Neural cell (in vitro differentiated cells): ENCODE data around the gene KIFC1. TPM values are rescaled to one million over a fixed set of nuclear protein-coding genes. Genes with fewer than 3 reads are reported as not detected.

Source experiments
- H2AFZ ChIP-seq: fragments of 200-600, 300-800 bp; sonication (generic), shearing (Covaris generic); 2 replicates; pipeline ENCODE4 v1.6.0; 2014; ENCODE audit warnings: low read depth, mild to moderate bottlenecking, antibody characterized with exemption, low read length, moderate library complexity
- H3F3A ChIP-seq: fragments of 200-600 bp; shearing (Covaris generic); 2 replicates; pipeline ENCODE4 v1.6.1; 2016; ENCODE audit warnings: mild to moderate bottlenecking, moderate library complexity, mixed read lengths, antibody characterized with exemption, low read length; ENCODE audit not compliant: insufficient read depth, poor library complexity, severe bottlenecking
- H3K27ac ChIP-seq: fragments of 200-600, 300-800 bp; sonication (generic), shearing (Covaris generic); 2 replicates; pipeline ENCODE4 v1.5.1; 2014; ENCODE audit warnings: mild to moderate bottlenecking, low read length, moderate library complexity
- H3K27me3 ChIP-seq: fragments of 300-800, 200-600 bp; sonication (generic), shearing (Covaris generic); 2 replicates; pipeline ENCODE4 v1.6.0; 2014; ENCODE audit warnings: mild to moderate bottlenecking, low read depth, low read length, moderate library complexity; ENCODE audit not compliant: insufficient read depth
- H3K36me3 ChIP-seq: fragments of 300-800, 200-600 bp; sonication (generic), shearing (Covaris generic); 2 replicates; pipeline ENCODE4 v1.5.1; 2014; ENCODE audit warnings: mild to moderate bottlenecking, antibody characterized with exemption, low read length, moderate library complexity; ENCODE audit not compliant: insufficient read depth
- H3K4me2 ChIP-seq: fragments of 300-800, 200-600 bp; sonication (generic), shearing (Covaris generic); 2 replicates; pipeline ENCODE4 v1.6.0; 2014; ENCODE audit warnings: mild to moderate bottlenecking, low read length
- H3K4me3 ChIP-seq: fragments of 300-800, 200-600 bp; sonication (generic), shearing (Covaris generic); 2 replicates; pipeline ENCODE4 v1.5.1; 2014; ENCODE audit warnings: mild to moderate bottlenecking, low read length, moderate library complexity
- H3K79me2 ChIP-seq: fragments of 200-600 bp; shearing (Covaris generic); replicated peaks from 2 replicates; pipeline ENCODE4 v1.6.0; 2014; ENCODE audit warnings: mild to moderate bottlenecking, low read length, moderate library complexity; ENCODE audit not compliant: insufficient read depth
- H3K9ac ChIP-seq: fragments of 300-800, 200-600 bp; sonication (generic), shearing (Covaris generic); 2 replicates; pipeline ENCODE4 v1.6.1; 2016; ENCODE audit warnings: mild to moderate bottlenecking, low read length, mixed read lengths
- H3K9me2 ChIP-seq: fragments of 200-600 bp; shearing (Covaris generic); 2 replicates; pipeline ENCODE4 v1.6.1; 2016; ENCODE audit warnings: mild to moderate bottlenecking, low read length, mixed read lengths; ENCODE audit not compliant: insufficient read depth
- H3K9me3 ChIP-seq: fragments of 200-600, 300-800 bp; sonication (generic), shearing (Covaris generic); 2 replicates; pipeline ENCODE4 v1.6.1; 2016; ENCODE audit warnings: mild to moderate bottlenecking, mixed run types, low read length, moderate library complexity, mixed read lengths
- H4K20me1 ChIP-seq: fragments of 200-600 bp; shearing (Covaris generic); 2 replicates; pipeline ENCODE4 v1.6.1; 2016; ENCODE audit warnings: mild to moderate bottlenecking, mixed run types; ENCODE audit not compliant: insufficient read depth
- EP300 ChIP-seq: fragments of 450-650 bp; conservative IDR thresholded peaks from 2 replicates; pipeline ENCODE4 v1.6.1; 2014; ENCODE audit warnings: antibody characterized with exemption, mild to moderate bottlenecking, moderate library complexity; ENCODE audit not compliant: poor library complexity, severe bottlenecking
- EZH2 ChIP-seq: fragments of 200-600, 300-800 bp; shearing (Covaris generic), sonication (generic); IDR thresholded peaks from 2 replicates; pipeline ENCODE4 v1.6.1; 2014; ENCODE audit warnings: antibody characterized with exemption, low read length, borderline replicate concordance, mild to moderate bottlenecking; ENCODE audit not compliant: insufficient read depth, poor library complexity, severe bottlenecking
- MXI1 ChIP-seq: fragments of 450-650 bp; conservative IDR thresholded peaks from 2 replicates; pipeline ENCODE4 v1.6.1; 2014; ENCODE audit warnings: antibody characterized with exemption, mild to moderate bottlenecking; ENCODE audit not compliant: poor library complexity, severe bottlenecking
- POLR2AphosphoS5 ChIP-seq: IDR thresholded peaks from 2 replicates; pipeline ENCODE4 v1.6.1; 2012
- RAD21 ChIP-seq: fragments of 450-650 bp; conservative IDR thresholded peaks from 2 replicates; pipeline ENCODE4 v1.6.1; 2014; ENCODE audit warnings: antibody characterized with exemption, mild to moderate bottlenecking, moderate library complexity
- SMC3 ChIP-seq: fragments of 450-650 bp; conservative IDR thresholded peaks from 2 replicates; pipeline ENCODE4 v1.6.1; 2014; ENCODE audit warnings: antibody characterized with exemption, mild to moderate bottlenecking, moderate library complexity; ENCODE audit not compliant: poor library complexity
- TAF1 ChIP-seq: IDR thresholded peaks from 2 replicates; pipeline ENCODE4 v1.6.1; 2012; ENCODE audit warnings: low read depth
- polyA plus RNA-seq: library from polyadenylated mRNA; depleted of rRNA; stranded (reverse); fragments of >200 nt; gene quantifications from 2 replicates; pipeline ENCODE4 v1.2.3, GENCODE V29; 2014
- TF ChIP-seq, protein P1 (sequence below): fragments of 450-650 bp; IDR thresholded peaks from 2 replicates; pipeline ENCODE4 v1.5.1; 2014; ENCODE audit warnings: antibody characterized with exemption, mild to moderate bottlenecking, moderate library complexity; ENCODE audit not compliant: poor library complexity, severe bottlenecking
- TF ChIP-seq, protein P2 (sequence below): IDR thresholded peaks from 2 replicates; pipeline ENCODE4 v1.6.1; 2012; ENCODE audit warnings: borderline replicate concordance

Gene KIFC1
- polyA plus RNA-seq, 1 donor from 2014 or later = 0.52 TPM

DNA sequence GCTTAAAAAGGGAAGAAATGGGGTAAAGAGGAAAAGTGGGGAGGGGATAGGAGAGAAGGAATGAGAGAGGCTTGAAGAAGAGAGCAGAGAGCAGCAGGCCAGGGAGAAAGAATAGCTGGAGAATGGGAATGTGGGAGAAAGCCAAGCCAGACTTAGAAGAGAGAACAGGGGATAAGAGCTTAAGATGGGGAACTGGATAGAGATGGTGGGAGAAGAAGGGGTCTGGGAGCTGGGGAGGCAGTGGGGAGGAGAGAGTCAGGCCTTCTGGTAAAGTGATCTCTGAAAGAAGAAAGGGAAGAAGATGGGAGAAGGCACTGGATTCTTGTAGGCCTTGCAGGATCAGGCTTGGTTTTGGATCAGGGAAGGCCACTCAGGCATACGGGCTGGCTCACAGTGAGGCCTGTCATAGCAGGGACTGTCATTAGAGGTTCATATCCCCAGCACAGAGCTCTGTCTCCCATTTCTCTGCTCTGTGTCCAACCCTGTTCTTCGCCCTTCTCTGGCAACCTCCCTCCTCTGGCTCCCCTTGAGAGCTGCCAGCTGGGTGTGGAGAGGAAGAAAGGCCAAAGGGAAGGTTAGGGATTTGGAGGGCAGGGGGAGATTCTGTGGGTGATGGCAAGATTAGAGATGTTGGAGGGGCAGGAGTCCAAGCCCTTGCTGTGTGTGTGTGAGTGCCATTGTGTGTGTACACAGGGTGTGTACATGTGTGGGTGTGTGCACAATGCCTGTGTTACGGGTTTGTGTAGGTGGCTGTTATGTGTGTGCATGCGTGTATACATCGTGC is 37.5 kb downstream of the KIFC1 start (continued):
- TF ChIP-seq EZH2 = no peak
- TF ChIP-seq POLR2AphosphoS5 = no peak

DNA sequence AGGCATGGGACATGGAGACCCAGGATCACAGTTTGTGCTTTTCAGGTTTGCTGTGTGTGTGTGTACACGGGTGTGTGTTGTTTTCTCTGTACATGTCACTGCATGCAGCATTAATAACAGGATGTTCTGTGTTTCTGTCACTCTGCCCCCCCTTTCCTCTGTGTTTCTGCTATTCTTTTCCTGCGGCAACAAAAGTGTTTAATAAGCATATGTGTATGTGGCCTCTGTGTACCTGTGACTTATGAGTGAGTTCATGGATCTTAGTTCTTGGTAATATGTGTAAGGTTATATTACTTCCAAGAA is 38.1 kb downstream of the KIFC1 start:
- Histone ChIP-seq H3K9me2 (no peaks in the 10 kb centered on the region), H3K4me3 (peak overlapping the region; percentile 87), H3F3A (peaks cover 3% of the 10 kb centered on the region), H3K36me3 (no peaks in the 10 kb centered on the region), H3K9me3 (no peaks in the 10 kb centered on the region), H3K27me3 (no peaks in the 10 kb centered on the region), H3K27ac (peak overlapping the region; percentile 81), H2AFZ (no peak overlapping the region), H3K9ac (peak overlapping the region; percentile 81), H4K20me1 (no peaks in the 10 kb centered on the region), H3K79me2 (peaks cover 42% of the 10 kb centered on the region), H3K4me2 (peak overlapping the region; percentile 95)
- TF ChIP-seq EP300 = no peak
- TF ChIP-seq, protein P1, sequence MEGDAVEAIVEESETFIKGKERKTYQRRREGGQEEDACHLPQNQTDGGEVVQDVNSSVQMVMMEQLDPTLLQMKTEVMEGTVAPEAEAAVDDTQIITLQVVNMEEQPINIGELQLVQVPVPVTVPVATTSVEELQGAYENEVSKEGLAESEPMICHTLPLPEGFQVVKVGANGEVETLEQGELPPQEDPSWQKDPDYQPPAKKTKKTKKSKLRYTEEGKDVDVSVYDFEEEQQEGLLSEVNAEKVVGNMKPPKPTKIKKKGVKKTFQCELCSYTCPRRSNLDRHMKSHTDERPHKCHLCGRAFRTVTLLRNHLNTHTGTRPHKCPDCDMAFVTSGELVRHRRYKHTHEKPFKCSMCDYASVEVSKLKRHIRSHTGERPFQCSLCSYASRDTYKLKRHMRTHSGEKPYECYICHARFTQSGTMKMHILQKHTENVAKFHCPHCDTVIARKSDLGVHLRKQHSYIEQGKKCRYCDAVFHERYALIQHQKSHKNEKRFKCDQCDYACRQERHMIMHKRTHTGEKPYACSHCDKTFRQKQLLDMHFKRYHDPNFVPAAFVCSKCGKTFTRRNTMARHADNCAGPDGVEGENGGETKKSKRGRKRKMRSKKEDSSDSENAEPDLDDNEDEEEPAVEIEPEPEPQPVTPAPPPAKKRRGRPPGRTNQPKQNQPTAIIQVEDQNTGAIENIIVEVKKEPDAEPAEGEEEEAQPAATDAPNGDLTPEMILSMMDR = no peak
- no peak for TF ChIP-seq RAD21
- TF ChIP-seq MXI1 = no peak
- no peak for TF ChIP-seq POLR2AphosphoS5
- no peak for TF ChIP-seq EZH2
- TF ChIP-seq SMC3 = no peak
- TF ChIP-seq, protein P2, sequence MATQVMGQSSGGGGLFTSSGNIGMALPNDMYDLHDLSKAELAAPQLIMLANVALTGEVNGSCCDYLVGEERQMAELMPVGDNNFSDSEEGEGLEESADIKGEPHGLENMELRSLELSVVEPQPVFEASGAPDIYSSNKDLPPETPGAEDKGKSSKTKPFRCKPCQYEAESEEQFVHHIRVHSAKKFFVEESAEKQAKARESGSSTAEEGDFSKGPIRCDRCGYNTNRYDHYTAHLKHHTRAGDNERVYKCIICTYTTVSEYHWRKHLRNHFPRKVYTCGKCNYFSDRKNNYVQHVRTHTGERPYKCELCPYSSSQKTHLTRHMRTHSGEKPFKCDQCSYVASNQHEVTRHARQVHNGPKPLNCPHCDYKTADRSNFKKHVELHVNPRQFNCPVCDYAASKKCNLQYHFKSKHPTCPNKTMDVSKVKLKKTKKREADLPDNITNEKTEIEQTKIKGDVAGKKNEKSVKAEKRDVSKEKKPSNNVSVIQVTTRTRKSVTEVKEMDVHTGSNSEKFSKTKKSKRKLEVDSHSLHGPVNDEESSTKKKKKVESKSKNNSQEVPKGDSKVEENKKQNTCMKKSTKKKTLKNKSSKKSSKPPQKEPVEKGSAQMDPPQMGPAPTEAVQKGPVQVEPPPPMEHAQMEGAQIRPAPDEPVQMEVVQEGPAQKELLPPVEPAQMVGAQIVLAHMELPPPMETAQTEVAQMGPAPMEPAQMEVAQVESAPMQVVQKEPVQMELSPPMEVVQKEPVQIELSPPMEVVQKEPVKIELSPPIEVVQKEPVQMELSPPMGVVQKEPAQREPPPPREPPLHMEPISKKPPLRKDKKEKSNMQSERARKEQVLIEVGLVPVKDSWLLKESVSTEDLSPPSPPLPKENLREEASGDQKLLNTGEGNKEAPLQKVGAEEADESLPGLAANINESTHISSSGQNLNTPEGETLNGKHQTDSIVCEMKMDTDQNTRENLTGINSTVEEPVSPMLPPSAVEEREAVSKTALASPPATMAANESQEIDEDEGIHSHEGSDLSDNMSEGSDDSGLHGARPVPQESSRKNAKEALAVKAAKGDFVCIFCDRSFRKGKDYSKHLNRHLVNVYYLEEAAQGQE = no peak
- no peak for TF ChIP-seq TAF1

DNA sequence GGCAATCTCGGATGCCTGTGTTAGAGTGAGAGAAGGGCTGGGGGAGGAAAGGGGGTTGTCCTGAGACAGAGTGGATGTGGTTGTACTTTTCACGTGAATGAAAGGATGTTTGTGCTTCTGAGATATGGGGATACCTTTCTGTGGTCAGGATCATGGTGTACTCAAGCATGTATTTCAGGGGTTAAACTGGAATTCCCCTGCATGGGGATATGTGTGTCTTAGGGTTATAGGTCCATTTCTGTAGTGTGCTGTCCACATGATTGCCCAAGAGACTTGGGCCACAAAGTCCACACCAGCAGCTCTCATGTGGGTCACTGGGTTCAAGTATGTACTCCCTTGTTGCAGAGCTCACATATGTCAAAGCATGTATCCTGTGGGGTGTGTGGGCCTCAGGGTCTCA is 38.7 kb downstream of the KIFC1 start:
- TF ChIP-seq, protein P1 = no peak
- TF ChIP-seq MXI1 (no peak), TAF1 (no peak)
- peak overlapping the region; percentile 81 for H3K27ac ChIP-seq
- no peaks in the 10 kb centered on the region for H3K36me3 ChIP-seq
- H3K9me3 ChIP-seq = no peaks in the 10 kb centered on the region
- H3F3A ChIP-seq = no peaks in the 10 kb centered on the region
- H3K9ac ChIP-seq = peak overlapping the region; percentile 81
- peak overlapping the region; percentile 87 for H3K4me3 ChIP-seq
- no peak overlapping the region for H2AFZ ChIP-seq
- H3K4me2 ChIP-seq = peak overlapping the region; percentile 96
- peaks cover 42% of the 10 kb centered on the region for H3K79me2 ChIP-seq
- no peaks in the 10 kb centered on the region for H3K9me2 ChIP-seq
- no peaks in the 10 kb centered on the region for H3K27me3 ChIP-seq
- no peaks in the 10 kb centered on the region for H4K20me1 ChIP-seq
